GM23338 (cell line): Measurements from ENCODE around the gene PYGO2. TPM values are rescaled to one million over a fixed set of nuclear protein-coding genes. Genes with fewer than 3 reads are reported as not detected.
A peak's percentile ranks its signal among the peaks of the same experiment; 100 is the strongest.

Experiments
- ATAC-seq: fragments of 200-7000 bp; cut with Tn5 transposase; 3 replicates; pipeline ENCODE4 v1.9.1; 2020
- DNase-seq: peaks from one replicate; pipeline ENCODE4 v3.0.0-alpha.2; 2015; ENCODE audit warnings: low spot score
- H2AFZ ChIP-seq: fragments of 200-600 bp; sonication (generic); 2 replicates; pipeline ENCODE4 v1.8.0; 2016; ENCODE audit warnings: antibody characterized with exemption, mild to moderate bottlenecking, moderate library complexity
- H3F3A ChIP-seq: fragments of 200-600 bp; sonication (generic); replicated peaks from 2 replicates; pipeline ENCODE4 v1.8.0; 2017; ENCODE audit warnings: antibody characterized with exemption, mixed run types, low read depth
- H3K27ac ChIP-seq: fragments of 200-600 bp; sonication (generic); 2 replicates; pipeline ENCODE4 v1.6.1; 2016; ENCODE audit warnings: low read depth
- H3K27me3 ChIP-seq: fragments of 200-600 bp; sonication (generic); 2 replicates; pipeline ENCODE4 v1.8.0; 2016; ENCODE audit warnings: mild to moderate bottlenecking, mixed run types, moderate library complexity; ENCODE audit not compliant: insufficient read depth
- H3K36me3 ChIP-seq: fragments of 200-600 bp; sonication (generic); 2 replicates; pipeline ENCODE4 v1.8.0; 2016; ENCODE audit warnings: mild to moderate bottlenecking; ENCODE audit not compliant: insufficient read depth
- H3K4me1 ChIP-seq: fragments of 200-600 bp; sonication (generic); 2 replicates; pipeline ENCODE4 v1.8.0; 2016; ENCODE audit warnings: mild to moderate bottlenecking, moderate library complexity; ENCODE audit not compliant: insufficient read depth
- H3K4me2 ChIP-seq: fragments of 200-600 bp; sonication (generic); 2 replicates; pipeline ENCODE4 v1.7.1; 2017; ENCODE audit warnings: mixed run types
- H3K4me3 ChIP-seq: fragments of 200-600 bp; sonication (generic); 2 replicates; pipeline ENCODE4 v1.6.1; 2016; ENCODE audit warnings: mixed run types
- H3K79me2 ChIP-seq: fragments of 200-600 bp; sonication (generic); replicated peaks from 2 replicates; pipeline ENCODE4 v1.8.0; 2017; ENCODE audit warnings: mild to moderate bottlenecking; ENCODE audit not compliant: insufficient read depth
- H3K9me2 ChIP-seq: fragments of 200-600 bp; sonication (generic); 2 replicates; pipeline ENCODE4 v1.8.0; 2017; ENCODE audit not compliant: insufficient read depth
- H4K20me1 ChIP-seq: fragments of 200-600 bp; sonication (generic); replicated peaks from 2 replicates; pipeline ENCODE4 v1.8.0; 2017; ENCODE audit warnings: mild to moderate bottlenecking; ENCODE audit not compliant: insufficient read depth
- H3K27ac Mint-ChIP-seq: 2 replicates; pipeline ENCODE4 v1.8.0; 2020; ENCODE audit warnings: inconsistent platforms, mild to moderate bottlenecking, moderate library complexity, mixed read lengths
- H3K27me3 Mint-ChIP-seq: 3 replicates; pipeline ENCODE4 v1.8.0; 2022; ENCODE audit warnings: low read depth, mild to moderate bottlenecking, moderate library complexity, mixed read lengths, inconsistent platforms; ENCODE audit not compliant: insufficient read depth, poor library complexity
- H3K36me3 Mint-ChIP-seq: 3 replicates; pipeline ENCODE4 v1.8.0; 2021; ENCODE audit warnings: low read depth, mild to moderate bottlenecking, inconsistent platforms, moderate library complexity, mixed read lengths
- H3K4me1 Mint-ChIP-seq: 3 replicates; pipeline ENCODE4 v1.8.0; 2020; ENCODE audit warnings: mild to moderate bottlenecking, inconsistent platforms, mixed read lengths
- H3K4me3 Mint-ChIP-seq: 3 replicates; pipeline ENCODE4 v1.8.0; 2021; ENCODE audit warnings: moderate library complexity, mild to moderate bottlenecking, inconsistent platforms, mixed read lengths
- H3K9me3 Mint-ChIP-seq: 3 replicates; pipeline ENCODE4 v1.8.0; 2020; ENCODE audit warnings: moderate library complexity, mild to moderate bottlenecking, inconsistent platforms, mixed read lengths
- EZH2 ChIP-seq: fragments of 200-600 bp; sonication (generic); IDR thresholded peaks from one replicate; pipeline ENCODE4 v1.8.0; 2017; ENCODE audit warnings: antibody characterized with exemption, mild to moderate bottlenecking, low read depth; ENCODE audit not compliant: unreplicated experiment
- JUNB ChIP-seq: IDR thresholded peaks from one replicate; pipeline ENCODE4 v1.6.1; 2016; ENCODE audit warnings: antibody characterized with exemption; ENCODE audit not compliant: unreplicated experiment
- POLR2AphosphoS5 ChIP-seq: IDR thresholded peaks from 2 replicates; pipeline ENCODE4 v1.6.1; 2016; ENCODE audit warnings: antibody characterized with exemption, low read depth
- STAT1 ChIP-seq: IDR thresholded peaks from one replicate; pipeline ENCODE4 v1.6.1; 2016; ENCODE audit warnings: antibody characterized with exemption; ENCODE audit not compliant: unreplicated experiment
- ZNF114 ChIP-seq: fragments of 250-450 bp; sonication (Bioruptor Pico); IDR thresholded peaks from 2 replicates; pipeline ENCODE4 v1.5.0; 2020; ENCODE audit warnings: mild to moderate bottlenecking, moderate library complexity
- polyA plus RNA-seq: library from polyadenylated mRNA; unstranded; fragments of >200 nt; fragmentation: Nextera tagmentation; extraction: Ambion mirVana; gene quantifications from 2 replicates; pipeline ENCODE4 v1.2.1, GENCODE V29; 2016
- total RNA-seq: library from RNA; depleted of rRNA; stranded (reverse); fragments of >200 nt; shearing (Covaris generic); gene quantifications from 2 replicates; pipeline ENCODE4 v1.2.3, GENCODE V29; 2014
- TF ChIP-seq, protein P1 (sequence below): fragments of 250-450 bp; sonication (Bioruptor Pico); IDR thresholded peaks from 2 replicates; pipeline ENCODE4 v1.5.0; 2020; ENCODE audit warnings: mild to moderate bottlenecking, moderate library complexity
- TF ChIP-seq, protein P2 (sequence below): IDR thresholded peaks from one replicate; pipeline ENCODE4 v1.6.1; 2018; ENCODE audit warnings: antibody characterized with exemption; ENCODE audit not compliant: unreplicated experiment
- TF ChIP-seq, protein P3 (sequence below), 2 experiments: fragments of 200-600 bp in 1 of 2; sonication (generic) in 1 of 2; conservative IDR thresholded peaks; 2 replicates each; pipeline versions ENCODE4 v1.5.1 to v1.6.1; 2016 to 2017; ENCODE audit warnings: antibody characterized with exemption in 2 of 2, low read depth in 2 of 2, mild to moderate bottlenecking in 2 of 2, moderate library complexity in 1 of 2

Gene PYGO2
- total and polyA plus RNA-seq, 2 experiments from 2014 or later: 11.0 to 29.0 TPM

- Histone ChIP-seq H3K4me1 (peaks cover 29% of the 10 kb centered on the region; the same call in 1 of the 2 replicates), H3K4me2 (peak overlapping the region; percentile 91), H3K9me2 (no peaks in the 10 kb centered on the region), H3F3A (peaks cover 47% of the 10 kb centered on the region), H3K36me3 (peaks cover 36% of the 10 kb centered on the region), H3K27ac (peak overlapping the region; percentile 97), H3K79me2 (peaks cover 23% of the 10 kb centered on the region), H3K4me3 (peak overlapping the region; percentile 92), H3K27me3 (no peaks in the 10 kb centered on the region), H2AFZ (no peak overlapping the region), H4K20me1 (peaks cover 29% of the 10 kb centered on the region)
- Mint-ChIP-seq H3K27ac (no peak overlapping the region), H3K9me3 (no peaks in the 10 kb centered on the region), H3K27me3 (peaks cover 12% of the 10 kb centered on the region), H3K4me1 (peaks cover 38% of the 10 kb centered on the region), H3K36me3 (peaks cover 75% of the 10 kb centered on the region), H3K4me3 (peak overlapping the region; percentile 81)
- no peak for ATAC-seq
- TF ChIP-seq POLR2AphosphoS5: 0 out of 2 replicates have a peak, but pooled peaks have one; percentile 18
- TF ChIP-seq, protein P1, sequence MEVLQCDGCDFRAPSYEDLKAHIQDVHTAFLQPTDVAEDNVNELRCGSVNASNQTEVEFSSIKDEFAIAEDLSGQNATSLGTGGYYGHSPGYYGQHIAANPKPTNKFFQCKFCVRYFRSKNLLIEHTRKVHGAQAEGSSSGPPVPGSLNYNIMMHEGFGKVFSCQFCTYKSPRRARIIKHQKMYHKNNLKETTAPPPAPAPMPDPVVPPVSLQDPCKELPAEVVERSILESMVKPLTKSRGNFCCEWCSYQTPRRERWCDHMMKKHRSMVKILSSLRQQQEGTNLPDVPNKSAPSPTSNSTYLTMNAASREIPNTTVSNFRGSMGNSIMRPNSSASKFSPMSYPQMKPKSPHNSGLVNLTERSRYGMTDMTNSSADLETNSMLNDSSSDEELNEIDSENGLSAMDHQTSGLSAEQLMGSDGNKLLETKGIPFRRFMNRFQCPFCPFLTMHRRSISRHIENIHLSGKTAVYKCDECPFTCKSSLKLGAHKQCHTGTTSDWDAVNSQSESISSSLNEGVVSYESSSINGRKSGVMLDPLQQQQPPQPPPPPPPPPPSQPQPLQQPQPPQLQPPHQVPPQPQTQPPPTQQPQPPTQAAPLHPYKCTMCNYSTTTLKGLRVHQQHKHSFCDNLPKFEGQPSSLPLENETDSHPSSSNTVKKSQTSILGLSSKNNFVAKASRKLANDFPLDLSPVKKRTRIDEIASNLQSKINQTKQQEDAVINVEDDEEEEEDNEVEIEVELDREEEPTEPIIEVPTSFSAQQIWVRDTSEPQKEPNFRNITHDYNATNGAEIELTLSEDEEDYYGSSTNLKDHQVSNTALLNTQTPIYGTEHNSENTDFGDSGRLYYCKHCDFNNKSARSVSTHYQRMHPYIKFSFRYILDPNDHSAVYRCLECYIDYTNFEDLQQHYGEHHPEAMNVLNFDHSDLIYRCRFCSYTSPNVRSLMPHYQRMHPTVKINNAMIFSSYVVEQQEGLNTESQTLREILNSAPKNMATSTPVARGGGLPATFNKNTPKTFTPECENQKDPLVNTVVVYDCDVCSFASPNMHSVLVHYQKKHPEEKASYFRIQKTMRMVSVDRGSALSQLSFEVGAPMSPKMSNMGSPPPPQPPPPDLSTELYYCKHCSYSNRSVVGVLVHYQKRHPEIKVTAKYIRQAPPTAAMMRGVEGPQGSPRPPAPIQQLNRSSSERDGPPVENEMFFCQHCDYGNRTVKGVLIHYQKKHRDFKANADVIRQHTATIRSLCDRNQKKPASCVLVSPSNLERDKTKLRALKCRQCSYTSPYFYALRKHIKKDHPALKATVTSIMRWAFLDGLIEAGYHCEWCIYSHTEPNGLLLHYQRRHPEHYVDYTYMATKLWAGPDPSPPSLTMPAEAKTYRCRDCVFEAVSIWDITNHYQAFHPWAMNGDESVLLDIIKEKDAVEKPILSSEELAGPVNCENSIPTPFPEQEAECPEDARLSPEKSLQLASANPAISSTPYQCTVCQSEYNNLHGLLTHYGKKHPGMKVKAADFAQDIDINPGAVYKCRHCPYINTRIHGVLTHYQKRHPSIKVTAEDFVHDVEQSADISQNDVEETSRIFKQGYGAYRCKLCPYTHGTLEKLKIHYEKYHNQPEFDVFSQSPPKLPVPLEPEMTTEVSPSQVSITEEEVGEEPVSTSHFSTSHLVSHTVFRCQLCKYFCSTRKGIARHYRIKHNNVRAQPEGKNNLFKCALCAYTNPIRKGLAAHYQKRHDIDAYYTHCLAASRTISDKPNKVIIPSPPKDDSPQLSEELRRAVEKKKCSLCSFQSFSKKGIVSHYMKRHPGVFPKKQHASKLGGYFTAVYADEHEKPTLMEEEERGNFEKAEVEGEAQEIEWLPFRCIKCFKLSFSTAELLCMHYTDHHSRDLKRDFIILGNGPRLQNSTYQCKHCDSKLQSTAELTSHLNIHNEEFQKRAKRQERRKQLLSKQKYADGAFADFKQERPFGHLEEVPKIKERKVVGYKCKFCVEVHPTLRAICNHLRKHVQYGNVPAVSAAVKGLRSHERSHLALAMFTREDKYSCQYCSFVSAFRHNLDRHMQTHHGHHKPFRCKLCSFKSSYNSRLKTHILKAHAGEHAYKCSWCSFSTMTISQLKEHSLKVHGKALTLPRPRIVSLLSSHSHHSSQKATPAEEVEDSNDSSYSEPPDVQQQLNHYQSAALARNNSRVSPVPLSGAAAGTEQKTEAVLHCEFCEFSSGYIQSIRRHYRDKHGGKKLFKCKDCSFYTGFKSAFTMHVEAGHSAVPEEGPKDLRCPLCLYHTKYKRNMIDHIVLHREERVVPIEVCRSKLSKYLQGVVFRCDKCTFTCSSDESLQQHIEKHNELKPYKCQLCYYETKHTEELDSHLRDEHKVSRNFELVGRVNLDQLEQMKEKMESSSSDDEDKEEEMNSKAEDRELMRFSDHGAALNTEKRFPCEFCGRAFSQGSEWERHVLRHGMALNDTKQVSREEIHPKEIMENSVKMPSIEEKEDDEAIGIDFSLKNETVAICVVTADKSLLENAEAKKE (CRISPR knock-in tag): no peak
- DNase-seq: no peak
Measured at GRCh38 chr1:154962795-154963330, 1.3 kb upstream of the PYGO2 start.

DNA sequence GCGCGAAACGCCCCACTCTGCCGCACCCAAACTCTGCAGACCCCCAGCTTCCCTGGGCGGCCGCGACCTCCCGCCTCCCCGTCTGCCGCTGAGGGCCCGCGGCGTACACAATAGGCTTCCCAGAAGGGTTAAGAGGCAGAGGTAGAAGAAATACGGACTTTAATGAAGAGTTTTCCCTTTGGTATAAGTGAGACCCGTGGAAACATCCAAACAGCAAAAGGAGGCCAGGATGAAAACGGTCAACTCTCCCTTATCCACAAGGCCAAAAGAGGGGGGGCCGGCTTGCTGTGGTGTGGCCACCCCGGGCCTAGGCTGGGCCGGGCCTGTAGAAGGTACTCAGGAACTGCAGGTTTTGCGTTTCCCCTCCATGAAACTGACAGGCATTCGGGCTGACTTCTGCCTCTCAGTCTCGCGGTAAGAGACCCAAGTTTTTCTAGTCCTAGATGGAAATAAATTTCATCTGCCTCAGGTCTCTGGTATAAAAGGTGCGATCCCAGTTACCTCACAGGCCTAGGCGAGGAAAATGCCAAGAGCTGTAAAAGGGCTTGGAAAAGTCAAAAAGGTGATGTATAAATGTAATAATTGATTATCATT, 671 bp upstream of the PYGO2 start:
- H3K4me3 Mint-ChIP-seq: peak overlapping the region; percentile 81
- peak overlapping the region; percentile 92 for H3K4me3 ChIP-seq
- H3K79me2 ChIP-seq: peaks cover 17% of the 10 kb centered on the region
- H3K27ac ChIP-seq: peak overlapping the region; percentile 97
- peak overlapping the region; percentile 90 for H3K27ac Mint-ChIP-seq
- peaks cover 52% of the 10 kb centered on the region for H3F3A ChIP-seq
- peak; percentile 18 for ATAC-seq
- H3K36me3 ChIP-seq: peaks cover 32% of the 10 kb centered on the region
- H3K9me2 ChIP-seq: no peaks in the 10 kb centered on the region
- H3K9me3 Mint-ChIP-seq: no peaks in the 10 kb centered on the region
- peaks cover 72% of the 10 kb centered on the region for H3K36me3 Mint-ChIP-seq
- peaks cover 39% of the 10 kb centered on the region for H3K4me1 Mint-ChIP-seq
- H2AFZ ChIP-seq: 0 out of 2 replicates have a peak overlapping the region, but pooled peaks have one; percentile 43
- H3K4me2 ChIP-seq: peak overlapping the region; percentile 91
- no peaks in the 10 kb centered on the region for H3K27me3 ChIP-seq
- H3K4me1 ChIP-seq: peaks cover 35% of the 10 kb centered on the region
- H3K27me3 Mint-ChIP-seq: peaks cover 14% of the 10 kb centered on the region
- peaks cover 30% of the 10 kb centered on the region for H4K20me1 ChIP-seq
- DNase-seq: peak; percentile 60
- no peak for TF ChIP-seq ZNF114
- no peak for TF ChIP-seq STAT1
- TF ChIP-seq, protein P2, sequence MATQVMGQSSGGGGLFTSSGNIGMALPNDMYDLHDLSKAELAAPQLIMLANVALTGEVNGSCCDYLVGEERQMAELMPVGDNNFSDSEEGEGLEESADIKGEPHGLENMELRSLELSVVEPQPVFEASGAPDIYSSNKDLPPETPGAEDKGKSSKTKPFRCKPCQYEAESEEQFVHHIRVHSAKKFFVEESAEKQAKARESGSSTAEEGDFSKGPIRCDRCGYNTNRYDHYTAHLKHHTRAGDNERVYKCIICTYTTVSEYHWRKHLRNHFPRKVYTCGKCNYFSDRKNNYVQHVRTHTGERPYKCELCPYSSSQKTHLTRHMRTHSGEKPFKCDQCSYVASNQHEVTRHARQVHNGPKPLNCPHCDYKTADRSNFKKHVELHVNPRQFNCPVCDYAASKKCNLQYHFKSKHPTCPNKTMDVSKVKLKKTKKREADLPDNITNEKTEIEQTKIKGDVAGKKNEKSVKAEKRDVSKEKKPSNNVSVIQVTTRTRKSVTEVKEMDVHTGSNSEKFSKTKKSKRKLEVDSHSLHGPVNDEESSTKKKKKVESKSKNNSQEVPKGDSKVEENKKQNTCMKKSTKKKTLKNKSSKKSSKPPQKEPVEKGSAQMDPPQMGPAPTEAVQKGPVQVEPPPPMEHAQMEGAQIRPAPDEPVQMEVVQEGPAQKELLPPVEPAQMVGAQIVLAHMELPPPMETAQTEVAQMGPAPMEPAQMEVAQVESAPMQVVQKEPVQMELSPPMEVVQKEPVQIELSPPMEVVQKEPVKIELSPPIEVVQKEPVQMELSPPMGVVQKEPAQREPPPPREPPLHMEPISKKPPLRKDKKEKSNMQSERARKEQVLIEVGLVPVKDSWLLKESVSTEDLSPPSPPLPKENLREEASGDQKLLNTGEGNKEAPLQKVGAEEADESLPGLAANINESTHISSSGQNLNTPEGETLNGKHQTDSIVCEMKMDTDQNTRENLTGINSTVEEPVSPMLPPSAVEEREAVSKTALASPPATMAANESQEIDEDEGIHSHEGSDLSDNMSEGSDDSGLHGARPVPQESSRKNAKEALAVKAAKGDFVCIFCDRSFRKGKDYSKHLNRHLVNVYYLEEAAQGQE: no peak
- TF ChIP-seq POLR2AphosphoS5: no peak
- no peak for TF ChIP-seq JUNB
- no peak for TF ChIP-seq EZH2
- TF ChIP-seq, protein P3, sequence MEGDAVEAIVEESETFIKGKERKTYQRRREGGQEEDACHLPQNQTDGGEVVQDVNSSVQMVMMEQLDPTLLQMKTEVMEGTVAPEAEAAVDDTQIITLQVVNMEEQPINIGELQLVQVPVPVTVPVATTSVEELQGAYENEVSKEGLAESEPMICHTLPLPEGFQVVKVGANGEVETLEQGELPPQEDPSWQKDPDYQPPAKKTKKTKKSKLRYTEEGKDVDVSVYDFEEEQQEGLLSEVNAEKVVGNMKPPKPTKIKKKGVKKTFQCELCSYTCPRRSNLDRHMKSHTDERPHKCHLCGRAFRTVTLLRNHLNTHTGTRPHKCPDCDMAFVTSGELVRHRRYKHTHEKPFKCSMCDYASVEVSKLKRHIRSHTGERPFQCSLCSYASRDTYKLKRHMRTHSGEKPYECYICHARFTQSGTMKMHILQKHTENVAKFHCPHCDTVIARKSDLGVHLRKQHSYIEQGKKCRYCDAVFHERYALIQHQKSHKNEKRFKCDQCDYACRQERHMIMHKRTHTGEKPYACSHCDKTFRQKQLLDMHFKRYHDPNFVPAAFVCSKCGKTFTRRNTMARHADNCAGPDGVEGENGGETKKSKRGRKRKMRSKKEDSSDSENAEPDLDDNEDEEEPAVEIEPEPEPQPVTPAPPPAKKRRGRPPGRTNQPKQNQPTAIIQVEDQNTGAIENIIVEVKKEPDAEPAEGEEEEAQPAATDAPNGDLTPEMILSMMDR (conservative IDR thresholded peaks at IDR 0.05; ENCODE audit: low read depth in 2 of 2): no peak
